Measurements from ENCODE around the gene C1R.

DNA sequence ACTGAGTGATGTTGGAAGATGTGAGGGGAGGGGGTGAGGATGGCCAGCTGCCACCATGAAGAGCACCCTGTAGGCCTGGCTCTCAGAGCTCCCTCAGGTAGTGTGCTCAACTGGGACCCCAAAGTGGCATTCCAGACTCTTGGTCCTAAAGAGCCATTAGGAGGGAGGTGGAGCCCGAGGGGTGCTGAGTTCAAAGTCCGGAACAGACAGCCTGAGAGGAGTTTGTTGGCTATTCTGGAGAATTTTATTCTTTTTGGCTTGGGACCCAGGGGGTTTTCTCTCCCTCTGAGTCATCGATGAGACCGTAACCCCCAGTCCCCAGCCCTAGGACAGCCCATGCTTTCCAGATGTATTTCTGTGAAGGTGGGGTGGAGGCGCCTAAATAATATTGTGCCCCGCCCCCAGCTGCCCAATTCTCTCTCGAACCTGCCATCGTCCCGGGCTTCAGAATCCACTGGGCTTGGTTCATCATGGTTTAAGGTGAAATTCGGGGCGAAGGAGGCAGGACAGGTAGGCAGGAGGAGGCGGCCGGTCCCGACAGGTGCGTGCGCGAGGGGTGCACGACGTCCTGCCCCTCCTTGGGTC lies 37.1 kb upstream of the C1R start:
- TF ChIP-seq, protein P1, sequence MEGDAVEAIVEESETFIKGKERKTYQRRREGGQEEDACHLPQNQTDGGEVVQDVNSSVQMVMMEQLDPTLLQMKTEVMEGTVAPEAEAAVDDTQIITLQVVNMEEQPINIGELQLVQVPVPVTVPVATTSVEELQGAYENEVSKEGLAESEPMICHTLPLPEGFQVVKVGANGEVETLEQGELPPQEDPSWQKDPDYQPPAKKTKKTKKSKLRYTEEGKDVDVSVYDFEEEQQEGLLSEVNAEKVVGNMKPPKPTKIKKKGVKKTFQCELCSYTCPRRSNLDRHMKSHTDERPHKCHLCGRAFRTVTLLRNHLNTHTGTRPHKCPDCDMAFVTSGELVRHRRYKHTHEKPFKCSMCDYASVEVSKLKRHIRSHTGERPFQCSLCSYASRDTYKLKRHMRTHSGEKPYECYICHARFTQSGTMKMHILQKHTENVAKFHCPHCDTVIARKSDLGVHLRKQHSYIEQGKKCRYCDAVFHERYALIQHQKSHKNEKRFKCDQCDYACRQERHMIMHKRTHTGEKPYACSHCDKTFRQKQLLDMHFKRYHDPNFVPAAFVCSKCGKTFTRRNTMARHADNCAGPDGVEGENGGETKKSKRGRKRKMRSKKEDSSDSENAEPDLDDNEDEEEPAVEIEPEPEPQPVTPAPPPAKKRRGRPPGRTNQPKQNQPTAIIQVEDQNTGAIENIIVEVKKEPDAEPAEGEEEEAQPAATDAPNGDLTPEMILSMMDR (IDR thresholded peaks at IDR 0.05; ENCODE audit: low read length) = no peak
- TF ChIP-seq EZH2 (optimal IDR thresholded peaks at IDR 0.05; ENCODE audit: low read depth, low read length) (no peak), EZH2phosphoT487 (IDR thresholded peaks at IDR 0.05; ENCODE audit: low read length) (no peak)

All from MM.1S (cell line).